Measurements from ENCODE around the gene ZNRF2.

GRCh38 chr7:30302656-30303311 is 18.4 kb downstream of the ZNRF2 start:
- TF ChIP-seq EZH2 (IDR thresholded peaks at IDR 0.05) (no peak), POLR2AphosphoS5 (IDR thresholded peaks at IDR 0.05; ENCODE audit: borderline replicate concordance, low read depth, low read length) (no peak)

Measured in SK-N-MC (cell line).